LNCaP clone FGC (cell line): ENCODE results near the gene PCSK4.
"Not testable (repeated sequence)": the region's sequence is repeated elsewhere in the genome, so short reads cannot be mapped to it uniquely, and the experiment has no call there.

Experiments
- DNase-seq: peaks from one replicate; pipeline ENCODE4 v3.0.0-alpha.2; 2011; ENCODE audit warnings: low read depth
- H3K4me3 ChIP-seq: 2 replicates; pipeline ENCODE4 v1.5.1; 2011; ENCODE audit warnings: mild to moderate bottlenecking, low read depth, low read length, control low read depth
- CTCF ChIP-seq: IDR thresholded peaks from 2 replicates; pipeline ENCODE4 v1.5.1; 2012; ENCODE audit warnings: mild to moderate bottlenecking; ENCODE audit not compliant: control insufficient read depth, insufficient read depth; ENCODE audit errors: extremely low read depth

The PCSK4 gene

GRCh38 chr19:1440418-1440801, 49.7 kb downstream of the PCSK4 start:
- peak overlapping the region; percentile 91 for H3K4me3 ChIP-seq
- TF ChIP-seq CTCF, result no peak
- DNase-seq, result no peak

- H3K4me3 ChIP-seq, result peak overlapping the region; percentile 91
- not testable (repeated sequence) for DNase-seq
Observed at GRCh38 chr19:1439525-1440417, 50.4 kb downstream of the PCSK4 start.

GRCh38 chr19:1438933-1439354, 51.2 kb downstream of the PCSK4 start:
- no peak for TF ChIP-seq CTCF
- peak overlapping the region; percentile 91 for H3K4me3 ChIP-seq
- DNase-seq, result no peak

- peak; percentile 99 for TF ChIP-seq CTCF
- H3K4me3 ChIP-seq, result peak within 1 kb of the TSS; percentile 91
- peak; percentile 79 for DNase-seq
Observed at GRCh38 chr19:1438035-1438932, 51.9 kb downstream of the PCSK4 start, which contains the start of gene RPS15. TSS of gene RPS15 (plus strand) at chr19:1438396. CDS start at chr19:1438426, 30 bp downstream.

GRCh38 chr19:1437609-1438008, 52.5 kb downstream of the PCSK4 start:
- no peak for TF ChIP-seq CTCF
- no peak overlapping the region; the same call in 1 of the 2 replicates for H3K4me3 ChIP-seq
- no peak for DNase-seq

GRCh38 chr19:1435378-1435989, 54.7 kb downstream of the PCSK4 start:
- H3K4me3 ChIP-seq, result no peak overlapping the region
- TF ChIP-seq CTCF, result no peak
- DNase-seq, result no peak
